ENCODE measurements around the gene PRICKLE1. TPM values are rescaled to one million over a fixed set of nuclear protein-coding genes. Genes with fewer than 3 reads are reported as not detected.

PRICKLE1 gene
- polyA plus RNA-seq, 4 donors = 48.9 to 60.1 (median 55.8) TPM

- no peak for DNase-seq (ENCODE audit: low read depth in 4 of 4, low spot score in 3 of 4)
Measured at GRCh38 chr12:42590330-42590934, 886 bp upstream of the PRICKLE1 start.

- peak in 1 of 4 donors; percentile 37 for DNase-seq (ENCODE audit: low read depth in 4 of 4, low spot score in 3 of 4)
Measured at GRCh38 chr12:42588524-42589464, 752 bp downstream of the PRICKLE1 start.

- DNase-seq (ENCODE audit: low read depth in 4 of 4, low spot score in 3 of 4) = no peak
Measured at GRCh38 chr12:42587601-42588523, 1.7 kb downstream of the PRICKLE1 start.

GRCh38 chr12:42586268-42586667, 3.3 kb downstream of the PRICKLE1 start:
- no peak for DNase-seq (ENCODE audit: low read depth in 4 of 4, low spot score in 3 of 4)

GRCh38 chr12:42585841-42586216, 3.7 kb downstream of the PRICKLE1 start:
- no peak for DNase-seq (ENCODE audit: low read depth in 4 of 4, low spot score in 3 of 4)

- DNase-seq (ENCODE audit: low read depth in 4 of 4, low spot score in 3 of 4) = no peak
Measured at GRCh38 chr12:42585154-42585840, 4.2 kb downstream of the PRICKLE1 start.

GRCh38 chr12:42584651-42585111, 4.9 kb downstream of the PRICKLE1 start:
- DNase-seq (ENCODE audit: low read depth in 4 of 4, low spot score in 3 of 4) = no peak

- DNase-seq (ENCODE audit: low read depth in 4 of 4, low spot score in 3 of 4) = no peak
Measured at GRCh38 chr12:42583016-42583415, 6.5 kb downstream of the PRICKLE1 start.

- no peak for DNase-seq (ENCODE audit: low read depth in 4 of 4, low spot score in 3 of 4)
Measured at GRCh38 chr12:42582498-42582897, 7.0 kb downstream of the PRICKLE1 start.

- DNase-seq (ENCODE audit: low read depth in 4 of 4, low spot score in 3 of 4) = no peak
Measured at GRCh38 chr12:42582050-42582449, 7.5 kb downstream of the PRICKLE1 start.

GRCh38 chr12:42576374-42576773, 13.2 kb downstream of the PRICKLE1 start:
- no peak for DNase-seq (ENCODE audit: low read depth in 4 of 4, low spot score in 3 of 4)

GRCh38 chr12:42575717-42576116, 13.8 kb downstream of the PRICKLE1 start:
- DNase-seq (ENCODE audit: low read depth in 4 of 4, low spot score in 3 of 4) = no peak

GRCh38 chr12:42574851-42575266, 14.7 kb downstream of the PRICKLE1 start:
- DNase-seq (ENCODE audit: low read depth in 4 of 4, low spot score in 3 of 4) = no peak

- DNase-seq (ENCODE audit: low read depth in 4 of 4, low spot score in 3 of 4) = no peak
Measured at GRCh38 chr12:42571327-42572009, 18.1 kb downstream of the PRICKLE1 start.

GRCh38 chr12:42570076-42570475, 19.5 kb downstream of the PRICKLE1 start:
- no peak for DNase-seq (ENCODE audit: low read depth in 4 of 4, low spot score in 3 of 4)

GRCh38 chr12:42568952-42569915, 20.3 kb downstream of the PRICKLE1 start:
- no peak for DNase-seq (ENCODE audit: low read depth in 4 of 4, low spot score in 3 of 4)

GRCh38 chr12:42565633-42566032, 23.9 kb downstream of the PRICKLE1 start:
- DNase-seq (ENCODE audit: low read depth in 4 of 4, low spot score in 3 of 4) = no peak

- no peak for DNase-seq (ENCODE audit: low read depth in 4 of 4, low spot score in 3 of 4)
Measured at GRCh38 chr12:42564996-42565395, 24.6 kb downstream of the PRICKLE1 start.
